RWPE1 (cell line): ENCODE measurements around the gene ELF4.
A peak's percentile ranks its signal among the peaks of the same experiment; 100 is the strongest.

Experiments used
- CTCF ChIA-PET: fragments of 350-600 bp; sonication (Branson Sonifier 250); formaldehyde crosslinking; extraction: SDS; loops from one replicate; lab custom pipeline; 2021; lab: Yijun Ruan, JAX
- POLR2A ChIA-PET: fragments of 400-600 bp; formaldehyde crosslinking; extraction: SDS; loops from one replicate; lab custom pipeline; 2020; ENCODE audit warnings: antibody characterized with exemption; ENCODE audit not compliant: low non-redundant PET; lab: Yijun Ruan, JAX
- DNase-seq: peaks from one replicate; pipeline ENCODE4 v3.0.0; 2012; ENCODE audit warnings: low spot score
- H3K27ac ChIP-seq: fragments of 450-650 bp; 2 replicates; pipeline ENCODE4 v1.5.1; 2017
- TF ChIP-seq, protein P1 (sequence below): fragments of 450-650 bp; conservative IDR thresholded peaks from 2 replicates; pipeline ENCODE4 v1.5.1; 2017; ENCODE audit warnings: low read depth, mild to moderate bottlenecking

The ELF4 gene

GRCh38 chrX:130071611-130072344 lies 38.5 kb downstream of the ELF4 start:
- no peak for DNase-seq
- ChIA-PET CTCF (no interaction called here), POLR2A (no interaction called here)
- no peak overlapping the region for H3K27ac ChIP-seq
- TF ChIP-seq, protein P1, sequence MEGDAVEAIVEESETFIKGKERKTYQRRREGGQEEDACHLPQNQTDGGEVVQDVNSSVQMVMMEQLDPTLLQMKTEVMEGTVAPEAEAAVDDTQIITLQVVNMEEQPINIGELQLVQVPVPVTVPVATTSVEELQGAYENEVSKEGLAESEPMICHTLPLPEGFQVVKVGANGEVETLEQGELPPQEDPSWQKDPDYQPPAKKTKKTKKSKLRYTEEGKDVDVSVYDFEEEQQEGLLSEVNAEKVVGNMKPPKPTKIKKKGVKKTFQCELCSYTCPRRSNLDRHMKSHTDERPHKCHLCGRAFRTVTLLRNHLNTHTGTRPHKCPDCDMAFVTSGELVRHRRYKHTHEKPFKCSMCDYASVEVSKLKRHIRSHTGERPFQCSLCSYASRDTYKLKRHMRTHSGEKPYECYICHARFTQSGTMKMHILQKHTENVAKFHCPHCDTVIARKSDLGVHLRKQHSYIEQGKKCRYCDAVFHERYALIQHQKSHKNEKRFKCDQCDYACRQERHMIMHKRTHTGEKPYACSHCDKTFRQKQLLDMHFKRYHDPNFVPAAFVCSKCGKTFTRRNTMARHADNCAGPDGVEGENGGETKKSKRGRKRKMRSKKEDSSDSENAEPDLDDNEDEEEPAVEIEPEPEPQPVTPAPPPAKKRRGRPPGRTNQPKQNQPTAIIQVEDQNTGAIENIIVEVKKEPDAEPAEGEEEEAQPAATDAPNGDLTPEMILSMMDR = no peak

DNA sequence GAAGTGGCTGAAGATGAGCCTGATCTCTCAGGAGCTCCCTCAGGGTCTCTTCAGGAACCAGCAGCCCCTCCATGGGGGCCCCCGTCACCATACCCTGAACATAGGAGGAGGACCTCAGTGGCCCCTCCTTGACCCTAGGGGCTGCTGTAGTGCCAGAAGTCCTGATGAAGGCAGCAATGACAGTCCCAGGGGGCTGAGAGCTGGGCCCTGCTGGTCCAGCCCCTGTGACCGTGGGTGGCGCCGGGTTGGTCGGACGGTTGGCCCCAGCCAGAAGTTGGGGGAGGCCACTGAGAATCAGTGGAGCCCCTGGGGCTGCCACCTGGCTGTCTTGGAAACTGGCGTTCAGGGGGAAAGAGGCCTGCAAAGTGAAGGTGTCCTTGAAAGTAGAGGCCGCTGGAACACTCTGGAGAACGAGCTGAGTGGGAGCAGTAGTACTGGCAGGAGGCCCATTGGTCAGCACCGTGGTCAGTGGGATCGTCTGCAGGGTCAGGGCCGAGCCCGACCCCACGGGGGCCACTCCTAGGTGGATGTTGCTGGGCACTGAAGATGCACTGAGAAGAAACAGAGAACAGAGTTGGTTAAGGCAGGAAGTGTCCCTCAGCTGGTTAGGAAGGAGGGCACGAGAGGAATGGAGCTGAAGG lies 43.2 kb downstream of the ELF4 start:
- CTCF ChIA-PET = interaction anchor here (1.4 kb wide), 1 partner anchor 12 kb away, joined by 3 read pairs; no protein-coding TSS in a partner anchor

GRCh38 chrX:130060122-130061069 lies 49.9 kb downstream of the ELF4 start:
- ChIA-PET POLR2A (no interaction called here), CTCF (interaction anchor here (0.5 to 2.0 kb wide), 8 partner anchors 12 to 339 kb away, joined by 3 to 8 read pairs (median 4); no protein-coding TSS in a partner anchor)
- TF ChIP-seq, protein P1 = peak; percentile 69
- H3K27ac ChIP-seq = peak overlapping the region; percentile 68
- DNase-seq = peak; percentile 81

More for the DNA sequence above, 43.2 kb downstream of the ELF4 start:
- DNase-seq = no peak
- TF ChIP-seq, protein P1 = no peak
- no peak overlapping the region for H3K27ac ChIP-seq
- POLR2A ChIA-PET = no interaction called here

- DNase-seq = no peak
- POLR2A ChIA-PET = no interaction called here
- TF ChIP-seq, protein P1 = no peak
- no peak overlapping the region for H3K27ac ChIP-seq
- CTCF ChIA-PET = interaction anchor here (0.6 to 0.8 kb wide), 2 partner anchors 59 to 484 kb away, joined by 3 read pairs; no protein-coding TSS in a partner anchor
Measured at GRCh38 chrX:130058652-130059051, 51.6 kb downstream of the ELF4 start.

DNA sequence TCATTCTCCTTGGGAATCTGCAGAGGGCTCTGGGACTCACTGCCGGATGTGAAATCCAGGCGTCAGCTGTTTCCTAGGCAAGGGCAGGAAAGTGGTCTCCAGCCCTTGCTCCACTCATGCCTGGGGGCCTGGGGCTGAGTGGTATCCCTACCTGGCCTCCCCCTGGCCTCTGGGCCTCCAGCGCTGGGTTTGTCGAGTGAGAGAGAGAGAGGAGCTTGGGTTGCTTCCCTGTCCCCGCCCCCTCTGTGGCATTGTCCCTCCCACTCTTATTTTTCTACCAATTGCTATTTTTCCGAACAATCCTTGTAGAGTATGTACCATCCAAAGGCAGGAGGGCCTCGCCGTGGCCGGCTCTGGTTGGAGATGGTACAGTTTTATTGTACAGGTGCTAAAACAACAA lies 53.1 kb downstream of the ELF4 start:
- CTCF ChIA-PET = no interaction called here
- H3K27ac ChIP-seq = no peak overlapping the region
- TF ChIP-seq, protein P1 = no peak
- POLR2A ChIA-PET = no interaction called here
- DNase-seq = no peak

DNA sequence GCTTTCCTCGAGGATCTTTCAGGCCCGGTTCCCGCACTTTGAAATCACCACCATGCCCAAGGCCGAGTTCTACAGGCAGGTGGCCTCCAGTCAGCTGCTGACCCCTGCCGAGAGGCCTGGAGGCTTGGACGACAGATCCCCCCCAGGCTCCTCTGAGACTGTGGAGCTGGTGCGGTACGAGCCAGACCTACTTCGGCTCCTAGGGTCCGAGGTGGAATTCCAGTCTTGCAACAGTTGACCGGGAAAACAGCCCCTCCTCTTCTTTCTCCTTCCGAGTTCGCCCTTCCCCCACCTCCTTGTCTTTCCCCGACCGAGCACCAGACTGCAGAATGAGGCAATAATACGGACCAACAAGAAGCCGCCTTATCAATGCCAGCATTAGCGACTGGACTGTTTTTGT lies 54.4 kb downstream of the ELF4 start:
- no peak for DNase-seq
- TF ChIP-seq, protein P1 = no peak
- no peak overlapping the region for H3K27ac ChIP-seq
- POLR2A ChIA-PET = no interaction called here
- CTCF ChIA-PET = no interaction called here
